GM12872 (cell line): ENCODE results near the gene ZNF280B.

Source experiments
- TF ChIP-seq, protein P1 (sequence below): IDR thresholded peaks from 3 replicates; pipeline ENCODE4 v1.5.1; 2011; ENCODE audit warnings: low read depth, mild to moderate bottlenecking, low read length, moderate library complexity; ENCODE audit not compliant: insufficient read depth

The ZNF280B gene

DNA sequence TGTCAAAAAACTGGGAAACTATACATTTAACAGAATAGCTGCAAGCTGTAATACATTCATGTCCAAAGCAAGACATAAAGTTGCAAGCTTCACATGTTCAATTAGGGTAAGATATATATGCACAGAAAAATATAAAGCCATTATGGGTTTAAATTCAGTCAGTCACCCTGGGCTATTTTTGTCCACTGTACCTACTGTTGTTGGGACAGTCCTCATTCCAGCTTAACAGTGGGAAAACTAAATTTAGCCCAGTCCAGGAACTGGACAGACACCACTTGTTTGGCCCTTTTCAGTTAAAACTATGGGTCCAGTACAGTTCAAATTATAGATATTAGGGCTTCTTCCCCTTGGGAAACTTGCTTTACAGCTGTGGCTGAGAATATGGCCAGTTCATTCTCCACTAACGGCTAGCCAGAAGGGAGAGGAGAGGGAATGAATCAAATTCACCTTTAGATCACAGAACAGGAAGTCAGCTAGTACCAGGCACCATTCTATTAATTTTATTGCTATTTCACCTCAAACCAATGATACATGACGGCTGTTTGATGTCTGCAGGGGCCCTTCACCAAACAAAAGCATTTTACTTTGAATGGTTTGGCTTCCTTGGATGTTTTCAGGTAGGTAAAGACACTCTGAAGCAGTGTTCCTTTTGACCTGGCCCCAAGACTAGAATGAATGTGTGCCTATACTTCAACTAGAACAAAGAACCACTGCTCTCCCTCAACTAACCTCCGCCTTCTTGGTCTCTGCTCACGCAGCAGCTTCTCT lies 22.2 kb downstream of the ZNF280B start:
- TF ChIP-seq, protein P1, sequence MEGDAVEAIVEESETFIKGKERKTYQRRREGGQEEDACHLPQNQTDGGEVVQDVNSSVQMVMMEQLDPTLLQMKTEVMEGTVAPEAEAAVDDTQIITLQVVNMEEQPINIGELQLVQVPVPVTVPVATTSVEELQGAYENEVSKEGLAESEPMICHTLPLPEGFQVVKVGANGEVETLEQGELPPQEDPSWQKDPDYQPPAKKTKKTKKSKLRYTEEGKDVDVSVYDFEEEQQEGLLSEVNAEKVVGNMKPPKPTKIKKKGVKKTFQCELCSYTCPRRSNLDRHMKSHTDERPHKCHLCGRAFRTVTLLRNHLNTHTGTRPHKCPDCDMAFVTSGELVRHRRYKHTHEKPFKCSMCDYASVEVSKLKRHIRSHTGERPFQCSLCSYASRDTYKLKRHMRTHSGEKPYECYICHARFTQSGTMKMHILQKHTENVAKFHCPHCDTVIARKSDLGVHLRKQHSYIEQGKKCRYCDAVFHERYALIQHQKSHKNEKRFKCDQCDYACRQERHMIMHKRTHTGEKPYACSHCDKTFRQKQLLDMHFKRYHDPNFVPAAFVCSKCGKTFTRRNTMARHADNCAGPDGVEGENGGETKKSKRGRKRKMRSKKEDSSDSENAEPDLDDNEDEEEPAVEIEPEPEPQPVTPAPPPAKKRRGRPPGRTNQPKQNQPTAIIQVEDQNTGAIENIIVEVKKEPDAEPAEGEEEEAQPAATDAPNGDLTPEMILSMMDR: no peak

DNA sequence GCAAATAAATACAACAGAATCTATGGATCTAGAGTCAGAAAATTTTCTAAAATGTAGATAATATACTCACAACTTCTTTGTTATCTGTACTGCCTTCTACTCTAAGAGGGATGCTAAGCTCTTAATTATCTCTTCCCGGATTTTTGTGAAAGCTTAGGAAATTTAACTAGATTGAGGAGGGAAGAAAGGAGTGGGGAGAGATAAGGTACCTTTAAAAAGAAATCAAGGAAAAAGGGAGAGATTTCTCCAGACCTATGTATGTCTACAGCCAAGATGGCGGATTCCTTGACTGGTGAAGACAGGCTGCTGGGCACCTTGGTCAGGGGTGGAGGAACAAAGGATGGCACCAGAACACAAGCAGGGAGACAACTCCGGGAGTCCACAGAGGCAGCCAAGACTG lies 23.0 kb downstream of the ZNF280B start:
- TF ChIP-seq, protein P1: no peak

- TF ChIP-seq, protein P1: no peak
These were observed 24.5 kb downstream of the ZNF280B start for GRCh38 chr22:22484023-22484422.

DNA sequence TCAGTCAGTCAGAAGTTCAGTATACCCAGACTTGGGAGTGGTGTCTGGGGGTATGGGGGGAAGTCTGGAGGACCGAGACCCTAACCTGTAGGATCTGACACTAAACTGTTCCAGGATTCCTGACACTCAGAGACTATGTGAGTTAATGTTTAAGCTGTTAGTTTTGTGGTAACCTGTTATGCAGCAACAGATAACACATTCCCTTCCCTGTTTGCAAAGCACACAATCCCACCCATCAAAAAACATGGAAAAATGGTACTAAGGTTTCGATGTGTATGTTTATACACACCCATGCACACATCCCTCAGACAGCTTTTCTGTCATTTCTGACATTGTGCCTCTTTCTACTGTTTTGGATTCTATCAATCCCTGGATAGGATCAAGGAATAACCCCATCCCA lies 27.6 kb downstream of the ZNF280B start:
- TF ChIP-seq, protein P1: no peak

- TF ChIP-seq, protein P1: no peak
These were observed 28.5 kb downstream of the ZNF280B start for GRCh38 chr22:22479999-22480532.

DNA sequence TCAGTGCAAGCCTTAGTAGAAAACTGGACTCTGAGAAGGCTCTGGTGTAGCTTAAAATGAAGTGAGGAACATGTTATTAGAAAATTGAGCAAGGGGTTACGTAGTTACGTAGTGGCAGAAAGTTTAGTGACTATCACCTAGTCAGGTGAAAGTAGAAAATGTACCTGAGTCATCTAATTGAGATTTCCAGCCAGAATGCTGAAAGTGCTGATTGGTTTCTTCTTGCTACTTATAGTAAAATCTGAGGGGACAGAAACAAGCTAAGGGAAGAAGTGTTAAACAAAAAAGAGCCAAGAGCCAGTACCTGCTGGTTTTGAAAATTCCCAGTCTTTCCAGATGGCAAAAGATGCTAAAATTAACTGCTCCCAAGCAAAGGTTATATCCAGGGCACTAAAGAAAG lies 29.4 kb downstream of the ZNF280B start:
- TF ChIP-seq, protein P1: no peak

- TF ChIP-seq, protein P1: no peak
These were observed 30.1 kb downstream of the ZNF280B start for GRCh38 chr22:22478470-22478869.
